Keratinocyte (primary cell): ENCODE measurements around the gene GAREM1. TPM values are rescaled to one million over a fixed set of nuclear protein-coding genes. Genes with fewer than 3 reads are reported as not detected.

Experiments used
- DNase-seq: peaks from one replicate; pipeline ENCODE4 v3.0.0-alpha.2; 2011; ENCODE audit warnings: low read depth, missing footprints, low spot score
- FAIRE-seq: peaks from 2 replicates; lab custom pipeline; 2011; peaks lifted over from hg19 to GRCh38; lab: Jason Lieb, UNC
- H2AFZ ChIP-seq: 2 replicates; pipeline ENCODE4 v1.6.0; 2012; ENCODE audit warnings: low read length, control low read depth, inconsistent platforms; ENCODE audit not compliant: control insufficient read depth
- H3K27ac ChIP-seq: 2 replicates; pipeline ENCODE4 v1.5.1; 2011; ENCODE audit warnings: low read length; ENCODE audit not compliant: control insufficient read depth, insufficient read depth
- H3K27me3 ChIP-seq: 3 replicates; pipeline ENCODE4 v1.6.0; 2011; ENCODE audit warnings: low read length; ENCODE audit not compliant: control insufficient read depth, insufficient read depth; ENCODE audit errors: extremely low read depth
- H3K36me3 ChIP-seq, 2 experiments: 2 replicates in 1 of 2; 3 replicates in 1 of 2; pipeline ENCODE4 v1.5.1; 2011; ENCODE audit warnings: low read length in 2 of 2, mild to moderate bottlenecking in 1 of 2; ENCODE audit not compliant: control insufficient read depth in 2 of 2, insufficient read depth in 2 of 2; ENCODE audit errors: extremely low read depth in 1 of 2
- H3K4me1 ChIP-seq: 3 replicates; pipeline ENCODE4 v1.5.1; 2011; ENCODE audit warnings: low read length; ENCODE audit not compliant: control insufficient read depth, insufficient read depth; ENCODE audit errors: extremely low read depth
- H3K4me2 ChIP-seq: 3 replicates; pipeline ENCODE4 v1.6.0; 2011; ENCODE audit warnings: low read depth, low read length; ENCODE audit not compliant: control insufficient read depth, insufficient read depth; ENCODE audit errors: extremely low read depth
- H3K4me3 ChIP-seq, 3 experiments: fragments of 200-600 bp in 1 of 3; sonication (generic) in 1 of 3; 2 replicates in 2 of 3; 3 replicates in 1 of 3; pipeline ENCODE4 v1.5.1; 2011 to 2016; ENCODE audit warnings: low read length in 3 of 3, mild to moderate bottlenecking in 3 of 3, control low read depth in 2 of 3, inconsistent platforms in 1 of 3, low read depth in 1 of 3, mixed read lengths in 1 of 3, mixed run types in 1 of 3, moderate library complexity in 1 of 3; ENCODE audit not compliant: control insufficient read depth in 2 of 3, insufficient read depth in 2 of 3; ENCODE audit errors: extremely low read depth in 1 of 3
- H3K79me2 ChIP-seq: 2 replicates; pipeline ENCODE4 v1.6.0; 2012; ENCODE audit warnings: low read length; ENCODE audit not compliant: control insufficient read depth, insufficient read depth
- H3K9ac ChIP-seq: 3 replicates; pipeline ENCODE4 v1.6.0; 2011; ENCODE audit warnings: low read length; ENCODE audit not compliant: control insufficient read depth, insufficient read depth; ENCODE audit errors: extremely low read depth
- H3K9me1 ChIP-seq: 3 replicates; pipeline ENCODE4 v1.6.0; 2011; ENCODE audit warnings: low read length; ENCODE audit not compliant: control insufficient read depth, insufficient read depth; ENCODE audit errors: extremely low read depth
- H3K9me3 ChIP-seq: 2 replicates; pipeline ENCODE4 v1.5.1; 2012; ENCODE audit warnings: low read depth, low read length; ENCODE audit not compliant: control insufficient read depth
- H4K20me1 ChIP-seq: 3 replicates; pipeline ENCODE4 v1.6.0; 2011; ENCODE audit warnings: low read length; ENCODE audit not compliant: control insufficient read depth, insufficient read depth; ENCODE audit errors: extremely low read depth
- CTCF ChIP-seq, 3 experiments: IDR thresholded peaks in 1 of 3; conservative IDR thresholded peaks in 1 of 3; optimal IDR thresholded peaks in 1 of 3; 2 replicates in 2 of 3; 3 replicates in 1 of 3; pipeline versions ENCODE3 to v1.5.1; 2011; ENCODE audit warnings: low read length in 3 of 3, mild to moderate bottlenecking in 3 of 3, moderate library complexity in 2 of 3, control low read depth in 1 of 3, inconsistent platforms in 1 of 3; ENCODE audit not compliant: insufficient read depth in 2 of 3; ENCODE audit errors: extremely low read depth in 1 of 3
- EZH2 ChIP-seq: IDR thresholded peaks from one replicate; pipeline ENCODE4 v1.6.1; 2012; ENCODE audit warnings: inconsistent platforms, mild to moderate bottlenecking, low read length, moderate library complexity
- dilution Hi-C: fragments of 300-500 bp; cut with MboI; formaldehyde crosslinking; loops from one replicate; pipeline ENCODE4 v1.7.0; 2020; ENCODE audit warnings: low sequenced_read_pairs; ENCODE audit not compliant: extremely low pct_ligation_motif_present
- polyA plus RNA-seq, 5 experiments: library from polyadenylated mRNA; depleted of rRNA in 3 of 5; stranded (reverse) in 3 of 5; stranded (forward) in 1 of 5; unstranded in 1 of 5; fragments of >200 nt; gene quantifications; 1 replicate in 1 of 5; 2 replicates in 3 of 5; 3 replicates in 1 of 5; pipeline versions ENCODE4 v1.2.1 to v1.2.3, GENCODE V29; 2011 to 2012; ENCODE audit warnings: missing spikeins in 2 of 5, low read depth in 1 of 5, low replicate concordance in 1 of 5

Gene GAREM1
- polyA plus RNA-seq, 1 donor (not counting 4 experiments of a cell fraction or from before 2014, with no cell fraction given): 3.8 TPM

- Histone ChIP-seq H3K27me3 (no peaks in the 10 kb centered on the region), H3K27ac (no peak overlapping the region), H3K4me3 (no peak overlapping the region), H3K9ac (no peak overlapping the region), H4K20me1 (no peaks in the 10 kb centered on the region), H3K4me1 (no peaks in the 10 kb centered on the region), H2AFZ (no peak overlapping the region), H3K9me1 (no peaks in the 10 kb centered on the region), H3K79me2 (no peaks in the 10 kb centered on the region), H3K9me3 (no peaks in the 10 kb centered on the region), H3K4me2 (no peak overlapping the region), H3K36me3 (no peaks in the 10 kb centered on the region)
- FAIRE-seq (no peak), DNase-seq (no peak)
- TF ChIP-seq CTCF (optimal IDR thresholded peaks at IDR 0.05 in 1 of 3, IDR thresholded peaks at IDR 0.05 in 1 of 3, conservative IDR thresholded peaks at IDR 0.05 in 1 of 3; ENCODE audit: extremely low read depth in 1 of 3, insufficient read depth in 2 of 3, low read length in 3 of 3): no peak
- TF ChIP-seq EZH2: no peak
- dilution Hi-C loops: no loop called here
These were observed 183.4 kb downstream of the GAREM1 start for GRCh38 chr18:32287249-32287648.

GRCh38 chr18:32286749-32287148 lies 183.9 kb downstream of the GAREM1 start:
- no peak overlapping the region for H2AFZ ChIP-seq
- FAIRE-seq: no peak

More at GRCh38 chr18:32286749-32287148, 183.9 kb downstream of the GAREM1 start:
- H3K36me3 ChIP-seq: no peaks in the 10 kb centered on the region
- no peaks in the 10 kb centered on the region for H3K27me3 ChIP-seq
- dilution Hi-C loops: no loop called here
- no peak for DNase-seq
- H3K79me2 ChIP-seq: no peaks in the 10 kb centered on the region
- TF ChIP-seq EZH2 (no peak), CTCF (optimal IDR thresholded peaks at IDR 0.05 in 1 of 3, IDR thresholded peaks at IDR 0.05 in 1 of 3, conservative IDR thresholded peaks at IDR 0.05 in 1 of 3; ENCODE audit: extremely low read depth in 1 of 3, insufficient read depth in 2 of 3, low read length in 3 of 3) (no peak)
- no peak overlapping the region for H3K9ac ChIP-seq
- no peak overlapping the region for H3K27ac ChIP-seq
- no peaks in the 10 kb centered on the region for H3K9me3 ChIP-seq
- H3K4me3 ChIP-seq: no peak overlapping the region
- no peak overlapping the region for H3K4me2 ChIP-seq
- no peaks in the 10 kb centered on the region for H3K9me1 ChIP-seq
- no peaks in the 10 kb centered on the region for H4K20me1 ChIP-seq
- H3K4me1 ChIP-seq: no peaks in the 10 kb centered on the region
